Brain microvascular endothelial cell (primary cell): ENCODE data around the gene ADGRV1.

ENCODE experiments used
- DNase-seq: peaks from one replicate; pipeline ENCODE4 v3.0.0-alpha.2; 2020
- H3K27ac ChIP-seq: fragments of 250-450 bp; sonication (Bioruptor Pico); 2 replicates; pipeline ENCODE4 v1.5.1; 2020; ENCODE audit warnings: mild to moderate bottlenecking, moderate library complexity
- H3K27me3 ChIP-seq: fragments of 250-450 bp; sonication (Bioruptor Pico); replicated peaks from 2 replicates; pipeline ENCODE4 v1.5.1; 2020; ENCODE audit warnings: mild to moderate bottlenecking
- H3K36me3 ChIP-seq: fragments of 250-450 bp; sonication (Bioruptor Pico); replicated peaks from 2 replicates; pipeline ENCODE4 v1.5.1; 2020; ENCODE audit warnings: mild to moderate bottlenecking
- H3K4me3 ChIP-seq: 2 replicates; pipeline ENCODE4 v1.5.1; 2011; ENCODE audit warnings: low read depth, mild to moderate bottlenecking, control low read depth, low read length, moderate library complexity
- CTCF ChIP-seq: IDR thresholded peaks from 2 replicates; pipeline ENCODE4 v1.5.1; 2011; ENCODE audit warnings: low read depth, mild to moderate bottlenecking, moderate library complexity, low read length, control low read depth, inconsistent platforms; ENCODE audit errors: missing control alignments
- in situ Hi-C: cut with HindIII; loops from 2 replicates; pipeline ENCODE4 v1.10.0; 2017; ENCODE audit warnings: low sequenced_read_pairs, low pct_ligation_motif_present

The ADGRV1 gene

GRCh38 chr5:91151947-91152346 is 593.4 kb downstream of the ADGRV1 start:
- Histone ChIP-seq H3K36me3 (no peaks in the 10 kb centered on the region), H3K27ac (no peak overlapping the region), H3K4me3 (no peak overlapping the region), H3K27me3 (no peaks in the 10 kb centered on the region)
- DNase-seq, result peak; percentile 83
- in situ Hi-C loops, result no loop called here
- TF ChIP-seq CTCF, result no peak

GRCh38 chr5:91154338-91154737 is 595.7 kb downstream of the ADGRV1 start:
- in situ Hi-C loops, result no loop called here
- H3K27me3 ChIP-seq, result no peaks in the 10 kb centered on the region
- no peak overlapping the region for H3K4me3 ChIP-seq
- H3K27ac ChIP-seq, result no peak overlapping the region
- no peak for DNase-seq
- H3K36me3 ChIP-seq, result no peaks in the 10 kb centered on the region
- no peak for TF ChIP-seq CTCF

GRCh38 chr5:91155274-91155673 is 596.7 kb downstream of the ADGRV1 start:
- no peak for DNase-seq
- no peaks in the 10 kb centered on the region for H3K27me3 ChIP-seq
- in situ Hi-C loops, result no loop called here
- H3K4me3 ChIP-seq, result no peak overlapping the region
- no peak for TF ChIP-seq CTCF
- H3K27ac ChIP-seq, result no peak overlapping the region
- H3K36me3 ChIP-seq, result no peaks in the 10 kb centered on the region

GRCh38 chr5:91156242-91156641 is 597.6 kb downstream of the ADGRV1 start:
- Histone ChIP-seq H3K27ac (peak overlapping the region; percentile 7), H3K27me3 (no peaks in the 10 kb centered on the region), H3K4me3 (no peak overlapping the region), H3K36me3 (no peaks in the 10 kb centered on the region)
- no peak for DNase-seq
- in situ Hi-C loops, result no loop called here
- no peak for TF ChIP-seq CTCF

- no peak for DNase-seq
- no peak for TF ChIP-seq CTCF
- H3K36me3 ChIP-seq, result no peaks in the 10 kb centered on the region
These were observed 599.4 kb downstream of the ADGRV1 start for GRCh38 chr5:91158011-91158410.

GRCh38 chr5:91159647-91160046 is 601.0 kb downstream of the ADGRV1 start:
- no peak for TF ChIP-seq CTCF
- in situ Hi-C loops, result no loop called here
- no peaks in the 10 kb centered on the region for H3K27me3 ChIP-seq
- no peak for DNase-seq
- H3K27ac ChIP-seq, result no peak overlapping the region
- H3K4me3 ChIP-seq, result no peak overlapping the region
- no peaks in the 10 kb centered on the region for H3K36me3 ChIP-seq

More at GRCh38 chr5:91158011-91158410, 599.4 kb downstream of the ADGRV1 start:
- Histone ChIP-seq H3K4me3 (no peak overlapping the region), H3K27ac (no peak overlapping the region), H3K27me3 (no peaks in the 10 kb centered on the region)
- in situ Hi-C loops, result no loop called here
